ENCODE data around the gene AUTS2.

AUTS2 gene

DNA sequence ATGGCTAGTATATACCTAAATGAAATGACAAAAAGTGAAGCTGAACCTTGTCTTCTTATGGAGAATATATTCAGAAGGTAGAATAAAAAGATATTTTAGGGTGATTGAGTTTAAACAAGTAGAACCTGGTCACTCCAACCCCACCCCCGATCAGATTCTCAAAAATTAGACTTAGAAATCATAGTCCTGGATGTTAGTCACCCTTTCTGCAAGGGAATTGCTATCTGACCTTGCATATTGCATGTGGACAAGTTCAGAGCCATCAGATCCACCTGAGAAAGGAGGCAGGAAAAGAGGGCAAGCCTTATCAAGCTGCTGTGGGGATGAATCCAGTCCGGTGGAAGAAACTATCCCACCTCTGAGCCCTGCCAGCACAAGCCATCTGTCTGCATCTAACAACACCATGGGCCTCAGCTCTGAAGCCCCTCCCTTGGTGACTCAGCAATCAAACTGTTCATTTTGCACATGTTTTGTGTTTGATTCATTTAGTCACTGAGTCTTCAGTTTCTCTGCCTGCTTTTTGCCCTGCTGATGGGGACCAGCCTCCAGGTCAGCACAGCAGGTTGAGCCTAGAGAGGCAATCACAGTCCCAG, 727.3 kb downstream of the AUTS2 start:
- H3K4me1 ChIP-seq (ENCODE audit: insufficient read depth, low read length), result no peaks in the 10 kb centered on the region
- H3K27ac ChIP-seq (ENCODE audit: low read depth, low read length), result no peak overlapping the region
- WGBS, result 97% methylated on average over 2 of the region's 2 CpGs
- H3K27me3 ChIP-seq (ENCODE audit: insufficient read depth, low read length), result no peaks in the 10 kb centered on the region
- H3K9me3 ChIP-seq (ENCODE audit: insufficient read depth, low read depth, low read length), result no peaks in the 10 kb centered on the region
- H3K4me3 ChIP-seq (ENCODE audit: low read length), result no peak overlapping the region
- no peaks in the 10 kb centered on the region for H3K36me3 ChIP-seq (ENCODE audit: insufficient read depth, low read length)
- no peak overlapping the region for H3K9ac ChIP-seq (ENCODE audit: low read depth, low read length)

DNA sequence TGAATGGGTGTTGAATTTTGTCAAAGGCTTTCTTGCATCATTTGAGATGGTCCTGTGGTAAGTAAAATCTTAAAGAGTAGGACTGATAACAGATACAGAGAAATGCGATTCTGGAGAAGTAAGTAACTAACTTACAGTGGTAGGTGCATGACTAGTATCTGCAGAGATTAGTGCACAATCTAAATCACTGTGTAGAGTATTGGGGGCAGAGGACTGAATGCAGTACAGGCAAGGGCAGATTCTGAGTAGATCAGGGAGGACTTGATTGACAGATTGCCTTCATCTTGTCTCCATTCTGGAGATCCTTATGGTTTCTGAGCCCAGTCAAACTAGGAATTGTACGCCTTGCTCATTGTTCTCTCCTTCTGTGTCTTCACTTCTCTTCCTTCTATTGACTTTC, 736.0 kb downstream of the AUTS2 start:
- H3K4me3 ChIP-seq (ENCODE audit: low read length), result no peak overlapping the region
- WGBS, result 92% methylated on average over 2 of the region's 2 CpGs
- no peaks in the 10 kb centered on the region for H3K9me3 ChIP-seq (ENCODE audit: insufficient read depth, low read depth, low read length)
- H3K27me3 ChIP-seq (ENCODE audit: insufficient read depth, low read length), result no peaks in the 10 kb centered on the region
- H3K4me1 ChIP-seq (ENCODE audit: insufficient read depth, low read length), result no peaks in the 10 kb centered on the region
- H3K9ac ChIP-seq (ENCODE audit: low read depth, low read length), result no peak overlapping the region
- no peak overlapping the region for H3K27ac ChIP-seq (ENCODE audit: low read depth, low read length)
- no peaks in the 10 kb centered on the region for H3K36me3 ChIP-seq (ENCODE audit: insufficient read depth, low read length)

- no peaks in the 10 kb centered on the region for H3K36me3 ChIP-seq (ENCODE audit: insufficient read depth, low read length)
- H3K27ac ChIP-seq (ENCODE audit: low read depth, low read length), result no peak overlapping the region
- WGBS, result 94% methylated on average over 2 of the region's 2 CpGs
- no peak overlapping the region for H3K4me3 ChIP-seq (ENCODE audit: low read length)
- H3K27me3 ChIP-seq (ENCODE audit: insufficient read depth, low read length), result no peaks in the 10 kb centered on the region
- H3K9ac ChIP-seq (ENCODE audit: low read depth, low read length), result no peak overlapping the region
- no peaks in the 10 kb centered on the region for H3K9me3 ChIP-seq (ENCODE audit: insufficient read depth, low read depth, low read length)
- H3K4me1 ChIP-seq (ENCODE audit: insufficient read depth, low read length), result no peaks in the 10 kb centered on the region
Observed at GRCh38 chr7:70334871-70335270, 736.6 kb downstream of the AUTS2 start.

DNA sequence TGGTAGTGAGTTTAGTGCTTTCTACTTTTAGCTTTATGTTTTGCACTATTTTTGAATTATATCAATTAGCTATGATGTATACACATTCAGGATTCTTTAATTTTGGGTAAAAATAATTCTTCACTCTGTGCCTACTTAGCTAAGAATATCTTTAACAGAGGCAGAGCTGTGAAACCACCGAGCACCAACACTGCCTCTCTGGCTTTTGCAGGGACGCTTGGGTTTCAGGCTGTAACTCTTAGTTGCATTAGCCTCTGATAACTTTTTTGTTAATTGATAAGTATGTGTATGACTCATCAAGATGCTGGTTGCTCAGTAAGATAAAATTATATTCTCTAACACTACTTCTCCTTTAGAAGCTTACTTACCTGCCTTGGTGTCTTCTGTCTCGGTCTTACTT, 738.3 kb downstream of the AUTS2 start:
- H3K4me3 ChIP-seq (ENCODE audit: low read length), result no peak overlapping the region
- no peaks in the 10 kb centered on the region for H3K36me3 ChIP-seq (ENCODE audit: insufficient read depth, low read length)
- H3K27ac ChIP-seq (ENCODE audit: low read depth, low read length), result no peak overlapping the region
- no peak overlapping the region for H3K9ac ChIP-seq (ENCODE audit: low read depth, low read length)
- no peaks in the 10 kb centered on the region for H3K9me3 ChIP-seq (ENCODE audit: insufficient read depth, low read depth, low read length)
- H3K27me3 ChIP-seq (ENCODE audit: insufficient read depth, low read length), result no peaks in the 10 kb centered on the region
- no peaks in the 10 kb centered on the region for H3K4me1 ChIP-seq (ENCODE audit: insufficient read depth, low read length)
- 88% methylated on average over 3 of the region's 3 CpGs for WGBS

GRCh38 chr7:70338015-70338414, 739.7 kb downstream of the AUTS2 start:
- Histone ChIP-seq H3K4me1 (ENCODE audit: insufficient read depth, low read length) (no peaks in the 10 kb centered on the region), H3K4me3 (ENCODE audit: low read length) (no peak overlapping the region), H3K9ac (ENCODE audit: low read depth, low read length) (no peak overlapping the region), H3K27me3 (ENCODE audit: insufficient read depth, low read length) (no peaks in the 10 kb centered on the region), H3K9me3 (ENCODE audit: insufficient read depth, low read depth, low read length) (no peaks in the 10 kb centered on the region), H3K36me3 (ENCODE audit: insufficient read depth, low read length) (no peaks in the 10 kb centered on the region), H3K27ac (ENCODE audit: low read depth, low read length) (no peak overlapping the region)
- 90% methylated on average over 1 of the region's 1 CpG for WGBS

DNA sequence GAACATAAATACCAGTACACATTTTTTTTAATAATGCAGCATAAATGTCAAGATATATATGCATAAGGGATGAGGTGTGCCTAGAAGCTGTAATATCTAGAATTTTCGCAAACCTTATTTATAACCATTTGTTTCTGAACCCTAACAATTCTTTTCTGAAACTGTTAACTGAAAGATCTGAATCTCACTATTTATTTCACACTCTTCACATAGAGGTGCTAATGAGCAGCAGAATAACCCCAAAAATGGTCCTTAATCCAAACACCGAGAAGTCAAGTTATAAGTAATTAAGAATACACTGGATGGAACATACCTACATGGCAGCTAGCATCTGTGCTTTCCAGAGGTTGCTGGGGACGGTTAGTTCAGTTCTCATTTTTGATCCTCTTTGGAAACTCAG, 742.0 kb downstream of the AUTS2 start:
- no peaks in the 10 kb centered on the region for H3K36me3 ChIP-seq (ENCODE audit: insufficient read depth, low read length)
- no peak overlapping the region for H3K9ac ChIP-seq (ENCODE audit: low read depth, low read length)
- H3K9me3 ChIP-seq (ENCODE audit: insufficient read depth, low read depth, low read length), result no peaks in the 10 kb centered on the region
- H3K4me1 ChIP-seq (ENCODE audit: insufficient read depth, low read length), result no peaks in the 10 kb centered on the region
- WGBS, result 93% methylated on average over 3 of the region's 3 CpGs
- no peak overlapping the region for H3K4me3 ChIP-seq (ENCODE audit: low read length)
- no peak overlapping the region for H3K27ac ChIP-seq (ENCODE audit: low read depth, low read length)
- H3K27me3 ChIP-seq (ENCODE audit: insufficient read depth, low read length), result peaks cover under 1% of the 10 kb centered on the region; the same call in 1 of the 2 replicates

GRCh38 chr7:70341446-70341845, 743.2 kb downstream of the AUTS2 start:
- Histone ChIP-seq H3K4me1 (ENCODE audit: insufficient read depth, low read length) (no peaks in the 10 kb centered on the region), H3K9ac (ENCODE audit: low read depth, low read length) (no peak overlapping the region), H3K27me3 (ENCODE audit: insufficient read depth, low read length) (peaks cover 2% of the 10 kb centered on the region; the same call in 1 of the 2 replicates), H3K36me3 (ENCODE audit: insufficient read depth, low read length) (no peaks in the 10 kb centered on the region), H3K4me3 (ENCODE audit: low read length) (no peak overlapping the region), H3K9me3 (ENCODE audit: insufficient read depth, low read depth, low read length) (no peaks in the 10 kb centered on the region), H3K27ac (ENCODE audit: low read depth, low read length) (no peak overlapping the region)
- WGBS, result 90% methylated on average over 2 of the region's 2 CpGs

DNA sequence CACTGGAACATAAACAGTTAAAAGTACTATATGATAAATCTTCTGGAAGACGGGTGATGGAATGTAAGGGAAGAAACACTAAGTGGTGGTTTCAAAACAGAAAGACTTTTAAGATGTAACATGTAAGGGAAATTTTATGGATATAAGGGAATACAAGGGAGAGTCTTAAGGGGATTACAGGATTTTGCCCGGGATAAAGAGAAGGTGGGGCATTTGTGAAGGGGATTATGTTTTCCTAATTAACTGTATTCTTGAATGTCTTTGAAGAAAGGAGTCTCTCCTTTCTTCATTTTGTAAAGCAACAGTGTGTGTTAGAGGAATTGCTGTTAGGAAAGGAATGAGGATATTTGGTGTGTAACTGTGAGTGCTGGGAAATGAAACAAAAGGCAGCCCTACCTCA, 745.2 kb downstream of the AUTS2 start:
- Histone ChIP-seq H3K4me3 (ENCODE audit: low read length) (no peak overlapping the region), H3K4me1 (ENCODE audit: insufficient read depth, low read length) (no peaks in the 10 kb centered on the region), H3K9me3 (ENCODE audit: insufficient read depth, low read depth, low read length) (no peaks in the 10 kb centered on the region), H3K27ac (ENCODE audit: low read depth, low read length) (no peak overlapping the region), H3K27me3 (ENCODE audit: insufficient read depth, low read length) (peaks cover 2% of the 10 kb centered on the region; the same call in 1 of the 2 replicates), H3K9ac (ENCODE audit: low read depth, low read length) (no peak overlapping the region), H3K36me3 (ENCODE audit: insufficient read depth, low read length) (no peaks in the 10 kb centered on the region)
- WGBS, result 84% methylated on average over 2 of the region's 2 CpGs

DNA sequence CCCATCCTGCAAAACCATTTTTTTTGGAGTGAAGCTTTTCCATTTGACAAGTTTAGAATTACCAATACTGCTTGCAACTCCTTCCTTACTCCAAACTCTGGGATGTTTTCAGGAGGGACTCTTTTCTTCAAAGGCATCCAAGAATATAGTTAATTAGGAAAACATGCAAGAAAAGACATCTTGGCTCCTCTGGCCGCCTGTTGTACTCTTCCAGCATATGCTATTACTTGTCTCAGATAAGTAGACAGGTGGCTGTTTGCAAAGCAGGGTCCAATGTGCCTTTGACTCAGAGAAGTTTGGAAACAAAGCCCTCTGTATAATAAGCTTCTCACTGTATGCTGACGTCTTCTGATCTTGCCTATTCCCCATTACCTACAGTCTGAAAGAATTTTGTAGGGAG, 746.5 kb downstream of the AUTS2 start:
- peaks cover 2% of the 10 kb centered on the region; the same call in 1 of the 2 replicates for H3K27me3 ChIP-seq (ENCODE audit: insufficient read depth, low read length)
- no peak overlapping the region for H3K4me3 ChIP-seq (ENCODE audit: low read length)
- no peaks in the 10 kb centered on the region for H3K9me3 ChIP-seq (ENCODE audit: insufficient read depth, low read depth, low read length)
- H3K9ac ChIP-seq (ENCODE audit: low read depth, low read length), result no peak overlapping the region
- H3K4me1 ChIP-seq (ENCODE audit: insufficient read depth, low read length), result no peaks in the 10 kb centered on the region
- WGBS, result 83% methylated on average over 1 of the region's 2 CpGs
- no peaks in the 10 kb centered on the region for H3K36me3 ChIP-seq (ENCODE audit: insufficient read depth, low read length)
- no peak overlapping the region for H3K27ac ChIP-seq (ENCODE audit: low read depth, low read length)

DNA sequence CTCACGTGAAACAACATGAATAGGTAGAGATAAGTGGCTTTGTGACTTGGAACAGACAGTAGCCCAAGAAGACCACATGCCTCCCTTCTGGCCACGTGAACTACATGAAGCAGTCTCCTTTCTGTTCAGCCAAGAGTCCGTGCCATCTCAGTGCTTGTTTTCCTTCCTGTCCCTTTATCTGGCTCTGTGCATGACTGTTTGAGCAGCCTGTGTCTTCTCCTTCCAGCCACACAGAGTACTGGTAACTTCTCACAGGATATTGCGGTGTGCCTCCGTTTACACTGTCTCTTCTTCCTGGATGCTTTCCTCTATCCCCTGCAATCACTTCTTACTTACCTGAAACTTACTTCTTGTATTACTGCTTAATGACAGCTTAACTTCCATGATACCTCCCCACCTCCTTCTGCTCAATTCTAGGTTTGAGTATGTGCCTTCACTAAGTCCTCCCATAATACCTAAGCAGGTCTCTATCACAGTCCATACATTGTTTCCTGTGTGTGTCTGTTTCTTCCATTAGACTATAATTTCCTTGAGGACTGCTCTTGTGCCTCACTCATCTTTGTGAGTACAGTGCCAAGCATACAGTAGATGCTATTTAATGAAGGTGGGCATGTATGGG, 748.7 kb downstream of the AUTS2 start:
- Histone ChIP-seq H3K9me3 (ENCODE audit: insufficient read depth, low read depth, low read length) (no peaks in the 10 kb centered on the region), H3K4me1 (ENCODE audit: insufficient read depth, low read length) (no peaks in the 10 kb centered on the region), H3K4me3 (ENCODE audit: low read length) (no peak overlapping the region), H3K27me3 (ENCODE audit: insufficient read depth, low read length) (peaks cover 2% of the 10 kb centered on the region; the same call in 1 of the 2 replicates), H3K9ac (ENCODE audit: low read depth, low read length) (no peak overlapping the region), H3K36me3 (ENCODE audit: insufficient read depth, low read length) (no peaks in the 10 kb centered on the region), H3K27ac (ENCODE audit: low read depth, low read length) (no peak overlapping the region)
- 93% methylated on average over 5 of the region's 5 CpGs for WGBS

- H3K27ac ChIP-seq (ENCODE audit: low read depth, low read length), result no peak overlapping the region
- no peak overlapping the region for H3K4me3 ChIP-seq (ENCODE audit: low read length)
- H3K9ac ChIP-seq (ENCODE audit: low read depth, low read length), result no peak overlapping the region
- no peaks in the 10 kb centered on the region for H3K36me3 ChIP-seq (ENCODE audit: insufficient read depth, low read length)
- H3K27me3 ChIP-seq (ENCODE audit: insufficient read depth, low read length), result peaks cover 2% of the 10 kb centered on the region; the same call in 1 of the 2 replicates
- no peaks in the 10 kb centered on the region for H3K9me3 ChIP-seq (ENCODE audit: insufficient read depth, low read depth, low read length)
- WGBS, result 95% methylated on average over 3 of the region's 3 CpGs
- no peaks in the 10 kb centered on the region for H3K4me1 ChIP-seq (ENCODE audit: insufficient read depth, low read length)
Observed at GRCh38 chr7:70347463-70348254, 749.4 kb downstream of the AUTS2 start.
